ENCODE measurements around the gene ABCG8.
A peak's percentile ranks its signal among the peaks of the same experiment; 100 is the strongest.

The ABCG8 gene

GRCh38 chr2:43872151-43872550 is 33.4 kb downstream of the ABCG8 start:
- DNase-seq (ENCODE audit: low read depth in 2 of 2), result no peak

GRCh38 chr2:43874776-43875451 is 36.1 kb downstream of the ABCG8 start:
- no peak for DNase-seq (ENCODE audit: low read depth in 2 of 2)

GRCh38 chr2:43877782-43878464 is 39.2 kb downstream of the ABCG8 start:
- peak; percentile 53 to 65 for DNase-seq (ENCODE audit: low read depth in 2 of 2)

GRCh38 chr2:43879261-43879660 is 40.5 kb downstream of the ABCG8 start:
- DNase-seq (ENCODE audit: low read depth in 2 of 2), result no peak

- DNase-seq (ENCODE audit: low read depth in 2 of 2), result no peak
These were observed 41.7 kb downstream of the ABCG8 start for GRCh38 chr2:43880471-43880870.

- DNase-seq (ENCODE audit: low read depth in 2 of 2), result no peak
These were observed 42.2 kb downstream of the ABCG8 start for GRCh38 chr2:43880952-43881351.

- DNase-seq (ENCODE audit: low read depth in 2 of 2), result no peak
These were observed 43.5 kb downstream of the ABCG8 start for GRCh38 chr2:43882312-43882711.

GRCh38 chr2:43884689-43885088 is 45.9 kb downstream of the ABCG8 start:
- no peak for DNase-seq (ENCODE audit: low read depth in 2 of 2)

- DNase-seq (ENCODE audit: low read depth in 2 of 2), result no peak
These were observed 46.4 kb downstream of the ABCG8 start for GRCh38 chr2:43885132-43885632.

GRCh38 chr2:43887176-43887575 is 48.4 kb downstream of the ABCG8 start:
- DNase-seq (ENCODE audit: low read depth in 2 of 2), result no peak

- DNase-seq (ENCODE audit: low read depth in 2 of 2), result no peak
These were observed 50.6 kb downstream of the ABCG8 start for GRCh38 chr2:43889416-43889815.

GRCh38 chr2:43890855-43891254 is 52.1 kb downstream of the ABCG8 start:
- no peak for DNase-seq (ENCODE audit: low read depth in 2 of 2)

- no peak for DNase-seq (ENCODE audit: low read depth in 2 of 2)
These were observed 56.0 kb downstream of the ABCG8 start for GRCh38 chr2:43894743-43895142.

- no peak for DNase-seq (ENCODE audit: low read depth in 2 of 2)
These were observed 58.1 kb downstream of the ABCG8 start for GRCh38 chr2:43896906-43897305.

GRCh38 chr2:43897492-43897891 is 58.7 kb downstream of the ABCG8 start:
- no peak for DNase-seq (ENCODE audit: low read depth in 2 of 2)

- no peak for DNase-seq (ENCODE audit: low read depth in 2 of 2)
These were observed 59.5 kb downstream of the ABCG8 start for GRCh38 chr2:43898134-43898837.

- DNase-seq (ENCODE audit: low read depth in 2 of 2), result no peak
These were observed 60.1 kb downstream of the ABCG8 start for GRCh38 chr2:43898838-43899346.

- no peak for DNase-seq (ENCODE audit: low read depth in 2 of 2)
These were observed 60.8 kb downstream of the ABCG8 start for GRCh38 chr2:43899589-43899988.

GRCh38 chr2:43905371-43905803 is 66.6 kb downstream of the ABCG8 start:
- DNase-seq (ENCODE audit: low read depth in 2 of 2), result no peak

- DNase-seq (ENCODE audit: low read depth in 2 of 2), result no peak
These were observed 67.1 kb downstream of the ABCG8 start for GRCh38 chr2:43905871-43906270.

GRCh38 chr2:43906448-43907109 is 67.8 kb downstream of the ABCG8 start:
- DNase-seq (ENCODE audit: low read depth in 2 of 2), result no peak

Data from stimulated activated CD8-positive, alpha-beta memory T cell treated with anti-CD3 and anti-CD28 coated beads, Interleukin-2, amount 100 ng/mL, for 48 hours (primary cell).